HFFc6 (cell line): ENCODE measurements around the gene PLAC9. TPM values are rescaled to one million over a fixed set of nuclear protein-coding genes. Genes with fewer than 3 reads are reported as not detected.

Experiments
- DNase-seq: peaks from one replicate; pipeline ENCODE4 v3.0.0-alpha.2; 2018
- H3K27ac Mint-ChIP-seq: 2 replicates; pipeline ENCODE4 v1.8.0; 2020; ENCODE audit warnings: mild to moderate bottlenecking, mixed read lengths
- H3K27me3 Mint-ChIP-seq: 2 replicates; pipeline ENCODE4 v1.8.0; 2021; ENCODE audit warnings: mild to moderate bottlenecking, moderate library complexity, mixed read lengths; ENCODE audit not compliant: insufficient read depth
- H3K36me3 Mint-ChIP-seq: 2 replicates; pipeline ENCODE4 v1.8.0; 2021; ENCODE audit warnings: low read depth, mixed read lengths
- H3K4me1 Mint-ChIP-seq: 2 replicates; pipeline ENCODE4 v1.8.0; 2020; ENCODE audit warnings: low read depth, mixed read lengths
- H3K4me3 Mint-ChIP-seq: 2 replicates; pipeline ENCODE4 v1.8.0; 2020; ENCODE audit warnings: mild to moderate bottlenecking, moderate library complexity, mixed read lengths
- H3K9me3 Mint-ChIP-seq: 2 replicates; pipeline ENCODE4 v1.8.0; 2020; ENCODE audit warnings: mild to moderate bottlenecking, mixed read lengths
- total RNA-seq, 6 experiments: library from RNA; stranded (reverse); fragmentation: NEBNext Ultra II Directional; extraction: Animal tissue kit (Norgen Biotek cat#: 25700); gene quantifications; 2 replicates in 1 of 6; 3 replicates in 5 of 6; pipeline ENCODE4 v1.2.3, GENCODE V29; 2021
- TF ChIP-seq, protein P1 (sequence below): fragments of 200-600 bp; sonication (generic); IDR thresholded peaks from 2 replicates; pipeline ENCODE4 v1.5.0; 2021; ENCODE audit warnings: antibody characterized with exemption, mild to moderate bottlenecking

Gene PLAC9
- total RNA-seq, 6 experiments from 2014 or later: 2.1 to 6.6 (median 6.2) TPM

DNA sequence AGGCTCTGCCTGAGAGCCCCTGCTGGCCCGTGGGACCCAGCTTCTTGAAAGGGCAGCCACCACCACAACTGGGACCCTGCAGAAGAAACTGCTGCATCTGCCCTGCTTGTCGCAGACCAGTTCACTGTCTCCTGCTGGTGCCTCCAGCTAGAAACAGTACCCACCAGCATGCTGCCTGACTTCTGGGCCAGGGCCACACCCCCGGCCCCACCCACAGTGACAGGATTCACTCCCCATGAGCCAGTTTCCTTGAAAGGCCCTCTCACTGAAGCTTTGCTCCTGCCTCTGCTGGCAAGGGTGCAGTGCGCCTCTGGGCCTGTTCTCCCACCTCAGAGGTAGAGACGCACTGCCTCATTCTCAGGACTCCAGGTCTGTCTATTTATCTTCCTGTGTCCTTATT, 40.4 kb downstream of the PLAC9 start:
- TF ChIP-seq, protein P1, sequence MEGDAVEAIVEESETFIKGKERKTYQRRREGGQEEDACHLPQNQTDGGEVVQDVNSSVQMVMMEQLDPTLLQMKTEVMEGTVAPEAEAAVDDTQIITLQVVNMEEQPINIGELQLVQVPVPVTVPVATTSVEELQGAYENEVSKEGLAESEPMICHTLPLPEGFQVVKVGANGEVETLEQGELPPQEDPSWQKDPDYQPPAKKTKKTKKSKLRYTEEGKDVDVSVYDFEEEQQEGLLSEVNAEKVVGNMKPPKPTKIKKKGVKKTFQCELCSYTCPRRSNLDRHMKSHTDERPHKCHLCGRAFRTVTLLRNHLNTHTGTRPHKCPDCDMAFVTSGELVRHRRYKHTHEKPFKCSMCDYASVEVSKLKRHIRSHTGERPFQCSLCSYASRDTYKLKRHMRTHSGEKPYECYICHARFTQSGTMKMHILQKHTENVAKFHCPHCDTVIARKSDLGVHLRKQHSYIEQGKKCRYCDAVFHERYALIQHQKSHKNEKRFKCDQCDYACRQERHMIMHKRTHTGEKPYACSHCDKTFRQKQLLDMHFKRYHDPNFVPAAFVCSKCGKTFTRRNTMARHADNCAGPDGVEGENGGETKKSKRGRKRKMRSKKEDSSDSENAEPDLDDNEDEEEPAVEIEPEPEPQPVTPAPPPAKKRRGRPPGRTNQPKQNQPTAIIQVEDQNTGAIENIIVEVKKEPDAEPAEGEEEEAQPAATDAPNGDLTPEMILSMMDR: no peak
- Mint-ChIP-seq H3K36me3 (peaks cover 12% of the 10 kb centered on the region), H3K4me3 (no peak overlapping the region), H3K27me3 (no peaks in the 10 kb centered on the region), H3K27ac (no peak overlapping the region), H3K4me1 (peaks cover 46% of the 10 kb centered on the region), H3K9me3 (no peaks in the 10 kb centered on the region)
- DNase-seq: no peak

DNA sequence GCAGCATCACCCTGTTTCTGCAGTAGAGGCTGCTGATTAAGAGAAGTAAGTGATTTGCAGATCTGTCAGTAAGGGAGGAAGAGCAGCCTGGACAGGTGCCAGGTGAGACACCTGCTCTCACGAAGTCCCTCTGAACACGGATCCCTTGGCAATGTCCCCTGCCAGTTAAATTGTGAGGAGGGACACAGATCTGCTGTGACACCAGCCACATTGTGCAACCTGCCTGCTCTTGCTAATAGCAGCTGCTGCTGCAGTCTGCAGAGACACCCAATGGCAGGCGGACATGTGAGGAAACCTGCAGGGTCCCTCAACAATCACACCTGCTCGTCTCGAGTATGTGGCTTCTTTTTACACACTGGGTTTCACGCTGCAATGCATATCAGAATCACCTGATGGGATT, 40.9 kb downstream of the PLAC9 start:
- no peak overlapping the region for H3K4me3 Mint-ChIP-seq
- TF ChIP-seq, protein P1: no peak
- peaks cover 46% of the 10 kb centered on the region for H3K4me1 Mint-ChIP-seq
- H3K9me3 Mint-ChIP-seq: no peaks in the 10 kb centered on the region
- DNase-seq: no peak
- no peaks in the 10 kb centered on the region for H3K27me3 Mint-ChIP-seq
- H3K36me3 Mint-ChIP-seq: peaks cover 12% of the 10 kb centered on the region
- H3K27ac Mint-ChIP-seq: no peak overlapping the region

DNA sequence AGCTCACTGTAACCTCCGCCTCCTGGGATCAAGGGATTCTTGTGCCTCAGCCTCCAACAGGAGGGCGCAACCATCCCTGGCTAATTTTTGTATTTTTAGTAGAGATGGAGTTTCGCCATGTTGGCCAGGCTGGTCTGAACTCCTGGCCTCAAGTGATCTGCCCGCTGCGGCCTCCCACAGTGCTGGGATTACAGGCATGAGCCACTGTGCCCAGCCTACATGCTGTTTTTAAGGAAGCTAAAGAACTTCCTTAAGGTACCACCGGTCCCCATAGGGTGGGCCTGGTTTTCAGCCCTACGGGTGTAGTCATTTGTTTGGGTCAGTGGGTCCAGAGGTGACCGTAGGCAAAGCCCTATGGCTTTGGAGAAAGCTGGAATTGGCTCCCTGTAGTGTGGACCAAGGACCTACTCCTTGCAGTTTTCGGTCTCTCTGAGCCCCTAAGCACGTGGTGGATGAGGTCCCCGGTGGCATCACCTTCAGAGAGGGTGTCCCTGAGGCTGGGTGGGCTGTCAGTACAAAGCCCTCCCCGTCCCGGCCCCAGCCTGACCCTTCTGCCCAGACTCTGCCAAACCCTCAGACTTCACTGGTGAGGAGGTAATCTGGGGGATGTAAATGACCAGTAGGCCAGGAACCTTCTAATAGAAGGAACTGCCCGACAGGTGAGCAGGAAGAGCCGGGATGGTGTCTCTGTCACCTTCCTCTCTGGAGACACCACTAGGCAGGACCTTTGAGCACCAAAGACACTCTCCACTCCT, 42.3 kb downstream of the PLAC9 start:
- Mint-ChIP-seq H3K9me3 (no peaks in the 10 kb centered on the region), H3K36me3 (peaks cover 11% of the 10 kb centered on the region), H3K4me3 (no peak overlapping the region), H3K27me3 (no peaks in the 10 kb centered on the region), H3K27ac (no peak overlapping the region), H3K4me1 (peaks cover 47% of the 10 kb centered on the region)
- DNase-seq: no peak
- TF ChIP-seq, protein P1: no peak

DNA sequence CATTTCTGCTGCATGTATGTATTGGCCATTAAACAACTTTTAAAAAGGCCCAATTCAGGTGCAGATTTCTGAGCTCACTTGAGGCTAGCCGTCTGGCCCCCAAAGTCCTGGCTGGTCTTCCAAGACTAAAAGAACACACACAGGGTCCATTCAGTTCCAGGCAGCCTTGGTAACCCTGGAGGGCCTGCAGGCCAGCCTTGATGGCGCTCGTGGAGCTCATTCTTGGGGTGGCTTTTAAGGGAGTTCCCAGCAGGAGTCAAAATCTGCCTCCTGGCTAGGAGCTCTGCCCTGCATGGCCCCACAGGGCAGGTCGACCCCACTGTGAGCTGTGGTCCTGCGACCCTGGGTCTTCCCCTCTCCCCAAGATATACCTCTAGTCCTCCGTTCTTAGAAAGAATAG, 44.0 kb downstream of the PLAC9 start:
- Mint-ChIP-seq H3K36me3 (peaks cover 6% of the 10 kb centered on the region; the same call in 1 of the 2 replicates), H3K4me3 (no peak overlapping the region), H3K27ac (peak overlapping the region; percentile 83; the same call in 1 of the 2 replicates), H3K4me1 (peaks cover 40% of the 10 kb centered on the region), H3K27me3 (no peaks in the 10 kb centered on the region), H3K9me3 (no peaks in the 10 kb centered on the region)
- TF ChIP-seq, protein P1: no peak
- DNase-seq: no peak

DNA sequence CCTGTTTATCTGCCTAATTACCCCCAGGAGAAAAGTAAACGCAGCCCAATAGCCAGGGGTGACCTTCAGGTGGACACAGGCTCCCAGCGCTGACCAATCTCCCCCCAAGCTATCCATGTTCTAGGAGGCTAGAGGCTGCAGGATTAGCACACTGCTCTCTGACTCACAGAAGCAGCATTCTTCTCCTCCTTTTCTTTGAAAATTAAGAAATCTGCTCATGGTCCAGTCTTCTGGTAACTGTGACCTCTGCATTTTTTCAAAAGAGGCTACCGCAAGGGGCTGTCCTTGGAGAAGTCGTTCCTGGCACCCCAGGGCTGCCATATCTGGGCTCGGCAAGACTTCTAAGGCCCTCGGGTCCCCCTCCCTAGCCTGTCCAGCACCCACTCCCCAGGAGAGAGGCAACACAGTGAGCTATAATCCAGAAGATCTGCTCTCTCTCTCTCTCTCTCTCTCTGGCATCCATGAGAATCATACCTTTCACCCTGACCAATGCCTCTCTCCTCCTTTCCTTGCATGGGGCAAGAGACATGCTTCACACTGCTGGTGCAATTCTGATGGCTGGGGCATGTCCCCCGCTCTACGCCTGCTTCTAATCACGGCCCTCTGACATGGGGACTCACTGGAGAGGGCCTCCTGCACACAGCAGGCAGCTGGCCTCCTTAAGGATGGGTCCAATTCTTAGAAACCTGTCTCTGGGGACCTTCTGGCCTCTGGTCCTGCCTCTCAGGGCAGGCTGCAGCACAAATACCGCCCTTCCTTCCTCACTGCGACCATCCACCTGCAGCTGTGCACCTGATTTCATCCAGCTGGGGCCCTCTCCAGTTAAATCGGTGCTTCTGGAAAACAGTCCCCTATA, 45.5 kb downstream of the PLAC9 start:
- TF ChIP-seq, protein P1: no peak
- H3K4me3 Mint-ChIP-seq: peak overlapping the region; percentile 57
- no peaks in the 10 kb centered on the region for H3K27me3 Mint-ChIP-seq
- H3K9me3 Mint-ChIP-seq: no peaks in the 10 kb centered on the region
- peak; percentile 74 for DNase-seq
- H3K36me3 Mint-ChIP-seq: peaks cover 6% of the 10 kb centered on the region; the same call in 1 of the 2 replicates
- H3K27ac Mint-ChIP-seq: peak overlapping the region; percentile 83
- H3K4me1 Mint-ChIP-seq: peaks cover 39% of the 10 kb centered on the region
